H1 (cell line): Measurements from ENCODE around the gene SOHLH1.

Source experiments
- CBX5 ChIP-seq: fragments of 300-800, 300-1000 bp; sonication (generic); IDR thresholded peaks from 2 replicates; pipeline ENCODE4 v1.7.1; 2016; ENCODE audit warnings: antibody characterized with exemption, low read length, low read depth
- EGR1 ChIP-seq: IDR thresholded peaks from 2 replicates; pipeline ENCODE4 v1.6.1; 2011; ENCODE audit warnings: low read depth, low read length, borderline replicate concordance
- SIN3A ChIP-seq, 2 experiments: IDR thresholded peaks in 1 of 2; conservative IDR thresholded peaks in 1 of 2; 2 replicates each; pipeline ENCODE4 v1.6.1; 2011 to 2012; ENCODE audit warnings: low read length in 2 of 2, improper control_type of control experiment in 1 of 2, low read depth in 1 of 2, mild to moderate bottlenecking in 1 of 2
- TAF1 ChIP-seq: IDR thresholded peaks from 2 replicates; pipeline ENCODE4 v1.6.1; 2011; ENCODE audit warnings: mild to moderate bottlenecking, low read depth, low read length
- TF ChIP-seq, protein P1 (sequence below): IDR thresholded peaks from 2 replicates; pipeline ENCODE4 v1.6.1; 2012; ENCODE audit warnings: inconsistent platforms
- TF ChIP-seq, protein P2 (sequence below), 3 experiments: IDR thresholded peaks; 1 replicate in 2 of 3; 2 replicates in 1 of 3; pipeline versions ENCODE4 v1.5.1 to v1.6.1; 2011; ENCODE audit warnings: low read length in 3 of 3, mild to moderate bottlenecking in 3 of 3, inconsistent platforms in 2 of 3, low read depth in 1 of 3, moderate library complexity in 1 of 3; ENCODE audit not compliant: insufficient read depth in 1 of 3; ENCODE audit errors: control extremely low read depth in 1 of 3

DNA sequence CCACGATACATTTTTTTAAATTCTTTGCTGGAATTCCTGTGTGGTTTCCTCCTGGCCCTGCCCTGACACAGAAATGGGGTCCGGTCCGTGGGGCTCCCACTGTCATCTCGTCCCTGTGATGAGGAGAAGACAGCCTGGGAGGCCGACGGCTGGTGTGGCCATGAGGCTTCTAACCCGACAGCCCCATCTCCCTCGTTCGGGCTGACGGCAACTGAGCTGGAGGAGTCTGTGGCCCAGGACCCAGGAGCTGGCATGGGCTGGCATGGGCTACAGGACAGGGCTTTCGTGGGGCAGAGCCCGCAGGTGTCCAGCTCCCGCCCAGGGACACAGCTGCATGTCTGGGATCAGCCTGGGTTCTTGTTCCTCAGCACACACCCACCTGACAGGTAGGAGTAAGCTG is 22.4 kb downstream of the SOHLH1 start:
- TF ChIP-seq SIN3A (conservative IDR thresholded peaks at IDR 0.05 in 1 of 2, IDR thresholded peaks at IDR 0.05 in 1 of 2; ENCODE audit: low read depth in 1 of 2, low read length in 2 of 2) (no peak), EGR1 (no peak), CBX5 (no peak), TAF1 (no peak)
- TF ChIP-seq, protein P1, sequence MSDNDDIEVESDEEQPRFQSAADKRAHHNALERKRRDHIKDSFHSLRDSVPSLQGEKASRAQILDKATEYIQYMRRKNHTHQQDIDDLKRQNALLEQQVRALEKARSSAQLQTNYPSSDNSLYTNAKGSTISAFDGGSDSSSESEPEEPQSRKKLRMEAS, result no peak
- TF ChIP-seq, protein P2, sequence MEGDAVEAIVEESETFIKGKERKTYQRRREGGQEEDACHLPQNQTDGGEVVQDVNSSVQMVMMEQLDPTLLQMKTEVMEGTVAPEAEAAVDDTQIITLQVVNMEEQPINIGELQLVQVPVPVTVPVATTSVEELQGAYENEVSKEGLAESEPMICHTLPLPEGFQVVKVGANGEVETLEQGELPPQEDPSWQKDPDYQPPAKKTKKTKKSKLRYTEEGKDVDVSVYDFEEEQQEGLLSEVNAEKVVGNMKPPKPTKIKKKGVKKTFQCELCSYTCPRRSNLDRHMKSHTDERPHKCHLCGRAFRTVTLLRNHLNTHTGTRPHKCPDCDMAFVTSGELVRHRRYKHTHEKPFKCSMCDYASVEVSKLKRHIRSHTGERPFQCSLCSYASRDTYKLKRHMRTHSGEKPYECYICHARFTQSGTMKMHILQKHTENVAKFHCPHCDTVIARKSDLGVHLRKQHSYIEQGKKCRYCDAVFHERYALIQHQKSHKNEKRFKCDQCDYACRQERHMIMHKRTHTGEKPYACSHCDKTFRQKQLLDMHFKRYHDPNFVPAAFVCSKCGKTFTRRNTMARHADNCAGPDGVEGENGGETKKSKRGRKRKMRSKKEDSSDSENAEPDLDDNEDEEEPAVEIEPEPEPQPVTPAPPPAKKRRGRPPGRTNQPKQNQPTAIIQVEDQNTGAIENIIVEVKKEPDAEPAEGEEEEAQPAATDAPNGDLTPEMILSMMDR (IDR thresholded peaks at IDR 0.05; ENCODE audit: control extremely low read depth in 1 of 3, insufficient read depth in 1 of 3, low read depth in 1 of 3, low read length in 3 of 3), result no peak
